NCI-H1694 treated with DMSO at 0.1 percent for 48 hours (cell line): ENCODE data around the gene MCAT.

Experiments used
- DNase-seq: peaks from one replicate; lab custom pipeline; 2025; lab: John Stamatoyannopoulos, UW

The MCAT gene, protein sequence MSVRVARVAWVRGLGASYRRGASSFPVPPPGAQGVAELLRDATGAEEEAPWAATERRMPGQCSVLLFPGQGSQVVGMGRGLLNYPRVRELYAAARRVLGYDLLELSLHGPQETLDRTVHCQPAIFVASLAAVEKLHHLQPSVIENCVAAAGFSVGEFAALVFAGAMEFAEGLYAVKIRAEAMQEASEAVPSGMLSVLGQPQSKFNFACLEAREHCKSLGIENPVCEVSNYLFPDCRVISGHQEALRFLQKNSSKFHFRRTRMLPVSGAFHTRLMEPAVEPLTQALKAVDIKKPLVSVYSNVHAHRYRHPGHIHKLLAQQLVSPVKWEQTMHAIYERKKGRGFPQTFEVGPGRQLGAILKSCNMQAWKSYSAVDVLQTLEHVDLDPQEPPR

GRCh38 chr22:43142880-43143562, at the start of gene MCAT:
TSS of gene MCAT (minus strand) at chr22:43143398. CDS start at chr22:43143348, 50 bp downstream.
- DNase-seq = peak; percentile 64

DNA sequence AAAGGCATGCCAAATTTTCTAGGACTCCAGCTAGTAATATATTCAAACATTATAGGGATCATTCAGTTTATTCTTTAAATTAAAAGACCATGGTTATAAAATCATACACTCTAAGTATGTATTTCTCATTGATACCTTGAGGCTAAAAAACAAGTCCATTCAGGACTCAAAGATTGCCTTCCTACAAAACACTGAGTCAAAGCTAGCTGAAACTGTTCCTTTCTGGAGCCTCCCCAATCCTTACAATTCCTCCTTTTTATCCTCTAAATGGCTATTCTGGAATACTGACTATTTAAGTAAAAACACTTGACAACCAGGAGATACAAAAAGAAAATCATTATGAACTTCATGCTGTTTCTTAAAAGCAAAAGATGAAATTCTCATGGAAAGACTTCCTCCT, 48.6 kb upstream of the MCAT start:
- DNase-seq = no peak

DNA sequence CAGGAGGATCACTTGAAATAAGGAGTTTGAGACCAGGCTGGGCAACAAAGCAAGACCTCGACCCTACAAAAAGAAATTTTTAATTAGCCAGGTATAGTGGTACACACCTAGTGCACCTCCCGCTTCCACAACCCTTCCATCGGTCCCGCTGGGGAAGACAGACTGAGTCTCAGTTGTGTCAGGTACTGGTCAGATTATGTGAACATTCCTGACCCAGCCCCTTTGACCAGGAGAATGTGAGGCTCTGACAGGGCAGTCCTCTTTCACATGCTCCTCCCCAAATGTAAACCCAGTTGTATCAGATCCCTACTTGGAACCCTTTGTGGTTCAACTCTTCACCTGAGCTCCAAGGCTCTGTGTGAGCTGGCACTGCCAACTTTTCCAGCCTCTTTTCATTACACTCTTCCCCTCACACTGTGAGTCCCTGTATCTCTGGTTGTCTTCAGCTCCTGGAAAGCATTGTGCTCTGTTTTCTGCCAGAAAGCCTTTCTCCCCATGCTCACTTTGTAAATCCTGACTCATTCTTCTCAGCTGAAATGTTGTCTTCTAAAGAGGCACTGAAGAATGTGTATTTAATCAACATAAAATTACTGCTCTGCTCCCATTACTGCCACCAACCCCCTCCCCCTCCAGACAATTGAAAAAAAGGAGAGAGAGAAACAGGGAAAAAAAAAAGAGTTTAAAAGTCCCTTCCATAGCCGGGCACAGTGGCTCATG, 45.8 kb upstream of the MCAT start:
- DNase-seq = no peak

- DNase-seq = peak; percentile 93
Observed at GRCh38 chr22:43187171-43188099, 44.2 kb upstream of the MCAT start.

GRCh38 chr22:43186272-43187170, 43.3 kb upstream of the MCAT start, which contains the start of gene TTLL12:
TSS of gene TTLL12 (minus strand) at chr22:43187134. CDS start at chr22:43187069, 65 bp downstream.
- DNase-seq = peak; percentile 11

DNA sequence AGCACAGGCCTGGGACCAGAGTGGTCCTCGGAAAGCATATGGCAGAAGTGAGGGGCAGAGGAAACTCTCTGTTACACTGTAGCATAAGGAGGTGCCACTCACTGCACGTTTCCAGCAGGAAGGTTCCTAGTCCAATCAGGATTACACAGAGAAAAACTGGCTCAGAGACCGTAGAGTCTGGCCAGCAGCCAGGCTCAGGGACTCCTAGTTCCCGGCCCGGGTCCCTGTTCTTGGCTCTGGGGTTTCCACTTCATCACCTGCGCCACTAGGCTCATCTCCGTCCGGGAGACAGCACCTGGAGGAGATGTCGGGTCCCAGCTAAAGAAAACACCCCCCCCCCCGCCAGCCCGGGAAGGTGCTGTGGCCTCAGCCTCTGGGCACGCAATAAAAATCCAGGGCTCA, 42.7 kb upstream of the MCAT start:
- peak; percentile 40 for DNase-seq

GRCh38 chr22:43183496-43184277, 40.5 kb upstream of the MCAT start:
- DNase-seq = no peak

DNA sequence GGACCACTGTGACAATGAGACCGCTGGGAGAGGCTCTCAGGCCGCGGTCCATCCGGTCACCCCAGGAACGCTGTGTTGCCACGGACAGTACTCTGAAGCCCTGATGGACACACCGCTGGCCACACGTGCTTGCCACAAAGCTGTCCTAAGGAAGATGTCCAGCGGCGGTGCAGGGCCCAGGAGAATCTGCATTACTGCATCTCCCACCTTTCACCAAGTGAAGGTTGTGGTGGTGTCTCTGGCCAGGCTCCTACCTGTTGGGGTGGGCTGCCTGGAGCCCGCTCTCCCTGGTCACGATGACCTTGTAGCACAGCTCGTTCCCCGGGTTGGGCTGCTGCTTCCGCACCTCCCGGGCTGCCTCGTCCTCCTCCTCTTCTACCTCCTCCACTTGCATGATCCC, 39.5 kb upstream of the MCAT start:
- DNase-seq = no peak

DNA sequence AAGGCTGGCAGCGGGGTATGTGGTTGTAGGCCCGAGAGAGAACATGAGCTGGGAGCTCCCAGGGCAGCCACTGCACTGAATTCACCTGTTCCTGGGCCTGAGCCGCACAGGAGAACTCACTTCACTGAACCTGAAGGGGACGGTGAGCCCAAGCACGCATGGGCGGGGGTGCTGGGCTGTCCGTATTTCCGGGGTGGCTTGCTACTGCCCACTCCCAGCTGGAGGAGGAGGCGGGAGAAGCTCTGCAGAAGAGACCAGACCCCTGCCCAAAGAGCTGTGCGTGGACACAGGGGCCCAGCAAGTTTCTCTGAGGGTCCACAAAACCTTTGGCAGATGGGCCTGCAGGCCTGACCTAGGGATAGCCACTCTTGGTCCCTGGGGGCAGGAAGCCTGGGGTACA, 38.9 kb upstream of the MCAT start:
- DNase-seq = no peak

GRCh38 chr22:43181321-43182076, 38.3 kb upstream of the MCAT start:
- DNase-seq = no peak

DNA sequence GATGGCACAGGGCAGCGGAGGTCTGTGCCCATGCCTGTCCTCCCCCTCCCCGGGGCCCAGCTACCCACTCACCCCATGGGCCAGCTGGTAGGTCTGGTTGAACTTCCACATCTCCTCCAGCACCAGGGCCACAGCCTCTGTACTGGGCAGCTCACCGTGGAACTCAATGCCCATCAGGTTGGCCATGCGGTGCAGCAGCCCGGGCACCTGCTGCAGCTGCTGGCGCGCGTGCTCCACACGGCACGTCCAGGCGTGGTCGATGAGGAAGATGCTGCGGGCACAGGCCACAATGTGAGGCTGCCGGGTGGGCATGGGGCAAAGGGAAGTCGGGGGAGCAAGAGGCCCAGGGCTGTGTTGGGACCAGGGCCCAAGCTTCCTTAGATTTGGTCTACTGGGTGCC, 37.5 kb upstream of the MCAT start:
- no peak for DNase-seq

GRCh38 chr22:43179911-43180195, 36.7 kb upstream of the MCAT start:
- no peak for DNase-seq

GRCh38 chr22:43179146-43179910, 36.1 kb upstream of the MCAT start:
- DNase-seq = no peak

GRCh38 chr22:43177479-43177878, 34.3 kb upstream of the MCAT start:
- DNase-seq = no peak

GRCh38 chr22:43176090-43176489, 32.9 kb upstream of the MCAT start:
- no peak for DNase-seq

- DNase-seq = no peak
Observed at GRCh38 chr22:43174941-43175531, 31.8 kb upstream of the MCAT start.

- DNase-seq = no peak
Observed at GRCh38 chr22:43173976-43174720, 30.9 kb upstream of the MCAT start.
